OCI-LY1 (cell line): ENCODE measurements around the gene ACYP2.

Source experiments
- EZH2 ChIP-seq: fragments of 200-600 bp; sonication (generic), shearing (Covaris generic); IDR thresholded peaks from 2 replicates; pipeline ENCODE4 v1.8.0; 2017; ENCODE audit warnings: borderline replicate concordance, mixed run types, mild to moderate bottlenecking, antibody characterized with exemption, low read length, moderate library complexity, mixed read lengths
- TF ChIP-seq, protein P1 (sequence below): fragments of 200-600 bp; sonication (generic), shearing (Covaris generic); IDR thresholded peaks from 2 replicates; pipeline ENCODE4 v1.5.1; 2017; ENCODE audit warnings: mild to moderate bottlenecking, antibody characterized with exemption, low read length, moderate library complexity, mixed read lengths

DNA sequence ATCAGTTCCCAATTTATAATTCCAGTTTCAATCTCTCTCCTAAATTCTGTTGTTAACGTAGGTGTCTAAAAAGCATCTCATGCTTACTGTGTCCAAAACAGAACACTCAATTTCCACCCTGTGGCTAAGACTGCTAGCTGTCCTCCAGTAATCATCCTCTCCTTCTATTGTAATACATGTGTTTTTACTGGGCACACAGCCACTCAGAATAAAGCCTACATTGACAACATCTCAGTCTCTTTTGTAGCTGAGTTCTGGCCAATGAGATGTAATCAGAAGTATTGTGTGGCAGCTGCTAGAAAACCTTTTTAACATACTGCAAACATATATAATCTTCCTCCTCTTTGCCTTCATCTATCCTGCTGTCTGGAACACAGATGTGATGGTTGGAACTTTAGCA is 170.0 kb downstream of the ACYP2 start:
- TF ChIP-seq, protein P1, sequence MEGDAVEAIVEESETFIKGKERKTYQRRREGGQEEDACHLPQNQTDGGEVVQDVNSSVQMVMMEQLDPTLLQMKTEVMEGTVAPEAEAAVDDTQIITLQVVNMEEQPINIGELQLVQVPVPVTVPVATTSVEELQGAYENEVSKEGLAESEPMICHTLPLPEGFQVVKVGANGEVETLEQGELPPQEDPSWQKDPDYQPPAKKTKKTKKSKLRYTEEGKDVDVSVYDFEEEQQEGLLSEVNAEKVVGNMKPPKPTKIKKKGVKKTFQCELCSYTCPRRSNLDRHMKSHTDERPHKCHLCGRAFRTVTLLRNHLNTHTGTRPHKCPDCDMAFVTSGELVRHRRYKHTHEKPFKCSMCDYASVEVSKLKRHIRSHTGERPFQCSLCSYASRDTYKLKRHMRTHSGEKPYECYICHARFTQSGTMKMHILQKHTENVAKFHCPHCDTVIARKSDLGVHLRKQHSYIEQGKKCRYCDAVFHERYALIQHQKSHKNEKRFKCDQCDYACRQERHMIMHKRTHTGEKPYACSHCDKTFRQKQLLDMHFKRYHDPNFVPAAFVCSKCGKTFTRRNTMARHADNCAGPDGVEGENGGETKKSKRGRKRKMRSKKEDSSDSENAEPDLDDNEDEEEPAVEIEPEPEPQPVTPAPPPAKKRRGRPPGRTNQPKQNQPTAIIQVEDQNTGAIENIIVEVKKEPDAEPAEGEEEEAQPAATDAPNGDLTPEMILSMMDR: no peak
- no peak for TF ChIP-seq EZH2
